HUDEP-2 (cell line): Measurements from ENCODE around the gene NTN1.

ENCODE experiments used
- DNase-seq, 76 experiments: peaks; one replicate each; lab custom pipeline; 2025; ENCODE audit not compliant: unreplicated experiment in 76 of 76; lab: John Stamatoyannopoulos, UW

Gene NTN1

DNA sequence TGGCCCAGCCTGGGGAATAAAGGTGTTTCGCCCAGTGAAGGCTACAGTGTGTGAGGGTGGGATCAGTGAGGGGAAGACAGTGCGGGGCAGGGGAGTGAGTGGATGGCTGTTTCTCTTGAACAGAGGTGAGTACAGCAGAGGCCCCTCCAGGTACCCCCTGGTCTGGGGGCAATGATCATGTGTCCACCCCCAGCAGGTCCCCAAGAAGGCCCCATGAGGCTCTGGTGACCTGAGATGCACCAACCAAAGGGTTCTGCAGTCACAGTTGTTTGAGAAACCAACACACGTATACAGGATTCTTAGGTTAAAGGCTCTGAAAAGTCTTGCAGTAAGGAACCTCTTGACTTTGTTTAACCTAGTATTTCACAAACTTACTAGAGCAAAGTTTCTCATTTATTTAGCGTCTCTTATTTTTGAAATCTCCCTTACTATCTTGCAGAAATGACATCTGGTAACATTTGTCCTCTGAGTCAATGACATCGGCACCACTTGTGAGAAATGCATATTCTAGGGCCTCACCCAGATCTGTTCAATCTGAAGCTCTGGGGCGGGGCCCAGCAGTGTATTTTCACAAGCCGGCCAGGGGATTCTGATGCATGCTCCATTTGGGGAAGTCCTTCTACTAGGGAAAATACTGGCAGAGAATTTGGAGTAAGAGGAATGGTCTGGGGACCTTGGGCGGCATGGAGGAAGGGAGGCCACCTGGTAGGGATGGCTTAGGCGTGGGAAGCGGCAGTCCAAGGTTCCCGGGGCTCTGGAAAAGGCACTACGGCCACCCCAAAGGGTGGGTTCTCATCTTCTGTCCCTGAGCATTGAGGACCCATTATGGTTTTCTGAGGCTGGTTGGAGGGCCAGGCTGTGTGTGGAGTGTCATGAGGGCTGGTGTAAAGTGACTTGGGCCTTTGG, 217.3 kb downstream of the NTN1 start:
- peak in 4 of 76 experiments; percentile 2 to 17 (median 4) for DNase-seq

DNA sequence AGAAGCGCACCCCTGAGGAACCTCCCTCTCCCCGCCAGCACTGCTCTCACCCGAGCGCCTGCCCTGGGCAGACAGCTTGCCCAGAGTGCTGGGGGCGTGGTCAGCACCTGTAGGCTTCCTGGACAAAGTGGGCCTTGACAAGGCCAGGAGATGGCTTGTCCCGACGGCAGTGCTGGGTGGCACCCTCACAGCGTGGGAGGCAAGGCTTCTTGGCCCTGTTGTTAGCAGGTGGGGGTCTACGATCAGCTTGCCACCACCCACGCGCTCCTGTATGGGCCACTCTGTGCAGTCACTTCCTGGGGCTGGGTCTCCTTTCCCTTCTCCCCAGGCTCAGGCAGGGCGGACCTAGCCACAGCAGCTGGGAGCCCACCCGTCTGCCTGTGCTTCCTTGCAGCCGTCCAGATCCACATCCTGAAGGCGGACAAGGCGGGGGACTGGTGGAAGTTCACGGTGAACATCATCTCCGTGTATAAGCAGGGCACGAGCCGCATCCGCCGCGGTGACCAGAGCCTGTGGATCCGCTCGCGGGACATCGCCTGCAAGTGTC, 218.0 kb downstream of the NTN1 start:
- peak in 3 of 76 experiments; percentile 8 to 18 (median 9) for DNase-seq

DNA sequence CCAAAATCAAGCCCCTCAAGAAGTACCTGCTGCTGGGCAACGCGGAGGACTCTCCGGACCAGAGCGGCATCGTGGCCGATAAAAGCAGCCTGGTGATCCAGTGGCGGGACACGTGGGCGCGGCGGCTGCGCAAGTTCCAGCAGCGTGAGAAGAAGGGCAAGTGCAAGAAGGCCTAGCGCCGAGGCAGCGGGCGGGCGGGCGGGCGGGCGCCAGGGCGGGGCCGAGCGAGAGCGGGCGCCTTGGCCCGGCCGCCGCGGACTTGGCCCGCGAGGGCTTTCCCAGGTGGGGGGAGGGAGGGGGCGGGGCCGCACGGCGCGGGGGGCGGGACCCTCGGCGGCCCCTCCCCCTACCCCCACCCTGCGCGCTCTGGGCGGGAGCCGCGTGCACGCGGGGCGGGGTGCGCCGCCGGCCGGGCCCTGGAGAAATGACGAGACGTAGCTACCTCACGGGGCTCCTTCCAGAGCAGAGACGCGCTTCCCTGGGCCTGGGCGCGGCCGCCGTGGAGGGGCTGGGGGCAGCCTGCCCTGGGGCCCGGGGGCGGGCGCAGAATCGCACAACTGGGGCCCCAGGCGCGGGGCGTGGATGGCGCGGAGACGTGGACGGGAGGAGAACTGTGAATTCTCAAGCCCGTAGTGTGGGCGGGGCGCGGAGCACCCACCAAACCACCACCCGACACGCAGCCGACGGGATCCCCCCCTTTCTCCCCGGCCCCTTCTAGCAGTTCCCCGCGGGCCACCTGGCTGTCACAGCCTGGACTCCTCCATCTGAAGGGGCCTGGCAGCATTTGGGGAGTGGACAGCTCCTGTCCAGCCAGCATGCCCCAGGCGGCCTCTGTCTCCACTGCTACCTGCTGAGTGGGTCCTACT, 218.7 kb downstream of the NTN1 start:
- DNase-seq: peak in 71 of 76 experiments; percentile 6 to 84 (median 60)

DNA sequence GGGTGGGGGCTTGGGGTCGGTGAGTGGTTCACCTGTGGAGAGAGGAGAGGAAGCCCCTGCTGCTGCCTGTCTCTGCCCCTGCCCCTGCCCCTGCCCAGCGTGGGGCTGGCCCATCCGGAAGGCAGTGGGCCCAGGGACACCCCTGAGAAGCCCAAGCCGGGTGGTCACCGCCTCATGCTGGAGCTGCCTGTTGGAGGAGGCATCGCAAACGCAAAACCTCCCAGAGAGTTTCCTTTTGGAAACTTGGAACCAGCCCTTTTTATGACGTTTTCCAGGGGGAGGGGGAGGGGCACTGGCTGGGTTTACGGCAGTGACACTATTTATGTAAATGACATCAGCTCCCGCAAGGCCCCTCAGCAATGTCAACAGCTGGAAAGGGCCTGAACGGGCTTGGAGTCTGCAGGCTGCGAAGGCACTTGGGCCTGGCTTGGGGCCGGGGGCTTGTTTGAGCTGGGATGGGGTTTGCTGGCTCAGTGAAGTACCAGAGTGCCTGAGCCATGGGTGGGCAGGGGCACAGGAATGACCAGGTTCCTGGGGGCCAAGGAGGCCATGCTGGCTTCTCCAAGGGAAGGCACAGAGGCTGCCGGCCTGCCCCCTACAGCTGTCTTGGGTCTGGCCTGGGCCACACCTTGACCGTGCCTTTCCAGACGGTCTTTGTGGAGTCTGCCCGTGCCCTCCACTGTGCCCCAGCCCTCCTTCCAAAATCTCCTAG, 219.5 kb downstream of the NTN1 start:
- DNase-seq: no peak

DNA sequence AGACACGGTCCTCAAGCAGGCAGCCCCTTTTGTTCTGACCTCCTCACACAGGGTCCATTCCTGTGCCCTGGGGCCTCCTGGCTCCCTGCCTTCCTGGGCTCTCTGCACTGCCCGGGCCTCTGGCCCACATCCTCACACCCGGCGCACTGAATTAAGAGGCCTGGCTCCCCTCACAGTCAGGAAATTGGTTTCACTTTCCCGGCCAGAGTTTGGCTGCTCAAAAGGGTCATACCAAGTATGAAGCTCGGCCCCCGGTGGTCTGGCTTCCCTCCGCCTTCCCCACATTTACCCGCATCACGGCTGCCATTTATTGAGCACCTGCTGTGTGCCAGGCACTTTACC, 220.0 kb downstream of the NTN1 start:
- DNase-seq: no peak

DNA sequence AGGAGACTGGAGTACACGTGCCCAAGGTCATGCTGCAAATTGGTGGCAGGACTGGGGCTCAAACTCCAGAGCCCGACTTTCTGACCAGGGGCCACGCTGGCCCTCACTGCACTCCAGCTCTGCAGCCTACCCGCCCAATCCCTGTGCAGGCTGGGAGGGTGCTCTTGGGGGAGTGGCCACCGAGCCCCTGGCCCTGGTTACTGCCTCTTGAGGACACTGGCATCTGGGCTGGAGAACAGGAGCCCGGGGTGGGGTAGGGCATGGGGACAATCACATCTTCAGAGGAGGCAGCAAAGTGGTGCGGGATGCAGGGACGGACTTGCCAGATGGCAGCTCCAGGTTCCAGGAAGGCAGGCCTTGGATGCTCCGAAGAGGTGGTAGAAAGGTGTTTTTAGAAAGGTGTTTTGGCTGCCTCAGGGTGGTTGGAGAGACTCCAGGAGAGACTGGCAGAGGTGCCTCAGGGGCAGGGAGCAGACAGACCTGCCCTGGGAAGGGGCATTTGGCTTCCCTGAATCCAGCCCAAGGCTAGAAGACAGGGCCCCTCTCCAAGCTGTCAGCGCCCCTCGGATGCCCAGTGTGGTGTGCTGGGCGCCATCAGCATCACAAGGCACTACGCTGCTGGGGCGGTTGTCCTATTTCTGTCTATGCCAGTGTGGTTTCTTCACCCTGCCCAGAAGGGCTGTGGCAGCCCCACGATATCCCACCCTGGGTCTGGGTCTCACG, 220.6 kb downstream of the NTN1 start:
- DNase-seq: no peak

DNA sequence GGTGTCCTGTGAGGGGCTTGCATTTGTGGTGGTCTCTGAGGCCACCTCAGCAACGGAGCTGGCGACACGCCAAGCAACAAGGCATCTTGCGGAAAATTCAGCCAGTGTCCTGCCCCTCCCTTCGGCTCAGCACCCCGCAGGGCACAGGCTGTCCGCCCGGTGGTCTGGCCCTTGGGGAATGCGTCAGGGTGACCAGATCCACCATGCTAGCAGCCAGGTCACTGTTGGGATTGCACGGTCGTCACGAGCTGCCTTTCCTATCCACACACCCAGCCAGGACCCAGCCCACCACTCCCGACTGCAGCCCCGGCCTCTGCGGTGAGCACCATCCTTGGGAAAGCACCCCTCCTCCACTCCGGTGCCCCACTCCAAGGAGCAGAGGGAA, 221.2 kb downstream of the NTN1 start:
- no peak for DNase-seq

DNA sequence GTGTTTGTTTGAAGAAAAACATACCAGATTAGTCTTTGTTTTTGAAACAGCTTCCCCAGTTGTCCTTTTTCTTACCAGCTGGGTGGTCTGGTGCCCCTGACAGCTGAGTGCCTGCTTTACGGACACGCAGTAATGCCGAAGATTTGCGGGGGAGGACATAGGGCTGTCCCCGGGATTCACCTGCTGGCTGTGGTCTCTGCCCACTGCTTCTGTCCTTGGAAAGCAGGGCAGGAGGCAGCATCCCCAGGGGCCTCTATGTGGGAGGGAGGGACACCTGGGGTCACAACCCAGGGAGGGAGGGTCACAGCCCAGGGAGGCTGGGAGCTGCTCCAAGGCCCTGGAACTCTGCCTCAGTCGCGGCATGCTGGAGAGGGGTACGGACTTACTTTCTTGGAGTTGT, 221.7 kb downstream of the NTN1 start:
- no peak for DNase-seq

DNA sequence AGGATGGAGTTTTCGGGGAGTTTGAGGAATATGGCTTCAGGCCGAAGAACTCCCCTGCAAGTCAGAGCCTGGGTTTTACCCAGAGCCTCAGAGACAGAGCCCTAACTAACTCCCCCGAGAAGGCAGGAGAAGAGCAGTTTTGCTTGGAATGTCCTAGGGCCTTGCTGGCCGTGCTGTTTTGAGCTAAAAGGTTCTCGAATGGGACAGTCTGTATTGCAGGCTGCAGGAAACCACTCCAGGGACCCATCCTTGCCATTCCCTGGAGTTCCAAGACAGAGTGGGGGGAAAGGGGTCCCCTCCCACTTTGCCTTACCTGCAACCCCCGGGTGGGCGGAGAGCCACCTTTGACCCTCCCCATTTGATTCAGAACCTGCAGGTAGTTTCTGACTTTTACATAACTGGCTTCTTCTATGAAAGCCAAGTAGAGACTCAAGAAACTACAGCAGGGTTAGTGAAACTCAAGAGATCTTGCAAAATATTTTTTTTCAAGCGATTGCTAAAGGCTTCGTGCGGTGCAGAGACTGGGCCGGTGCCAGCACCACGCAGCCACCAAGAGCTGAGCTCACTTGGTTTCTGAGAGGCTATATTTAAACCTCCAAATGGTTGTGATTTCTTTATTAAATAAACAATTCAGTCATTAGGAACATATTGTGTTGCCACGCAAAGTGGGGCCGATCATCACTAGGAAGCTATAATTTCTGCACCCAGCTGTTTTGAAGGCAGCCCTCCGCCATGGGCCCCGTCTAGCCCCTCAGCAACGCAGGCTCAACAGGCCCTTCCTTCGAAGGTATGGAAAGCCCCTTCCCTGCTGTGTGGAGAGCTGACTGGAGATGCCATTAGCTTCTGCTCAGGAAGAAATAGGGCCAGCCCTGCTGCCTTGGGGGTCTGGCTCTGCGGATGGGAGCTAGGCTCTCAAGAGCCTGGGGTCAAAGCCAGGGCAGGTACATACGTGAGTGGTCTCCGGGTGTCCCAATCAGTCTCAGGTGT, 223.0 kb downstream of the NTN1 start:
- no peak for DNase-seq

DNA sequence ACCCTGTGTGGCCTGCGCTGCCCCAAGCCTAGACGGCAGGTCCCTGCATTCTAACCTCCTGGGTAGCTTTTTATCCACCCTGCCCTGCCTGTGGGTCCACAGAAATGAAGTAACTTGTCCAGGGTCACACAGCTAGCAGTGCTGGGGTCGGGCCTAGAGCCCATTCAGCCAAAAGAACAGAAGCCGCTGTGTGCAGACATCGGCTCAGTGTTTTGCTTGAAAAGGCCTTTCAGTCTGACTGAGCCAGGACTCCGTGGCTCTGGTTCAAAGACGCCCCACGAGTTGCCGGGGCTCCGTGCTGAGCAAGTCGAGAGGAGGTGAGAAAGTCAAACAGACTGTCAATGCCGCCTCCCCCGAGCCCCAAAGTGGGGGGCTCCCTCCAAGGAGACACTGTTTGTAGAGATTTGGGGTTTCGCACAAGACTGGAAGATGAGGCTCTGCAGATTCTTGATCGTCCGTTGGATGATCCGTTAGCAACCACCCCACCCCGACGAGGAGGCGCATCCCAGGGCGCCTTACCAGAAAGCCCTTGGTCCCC, 226.2 kb downstream of the NTN1 start:
- no peak for DNase-seq

DNA sequence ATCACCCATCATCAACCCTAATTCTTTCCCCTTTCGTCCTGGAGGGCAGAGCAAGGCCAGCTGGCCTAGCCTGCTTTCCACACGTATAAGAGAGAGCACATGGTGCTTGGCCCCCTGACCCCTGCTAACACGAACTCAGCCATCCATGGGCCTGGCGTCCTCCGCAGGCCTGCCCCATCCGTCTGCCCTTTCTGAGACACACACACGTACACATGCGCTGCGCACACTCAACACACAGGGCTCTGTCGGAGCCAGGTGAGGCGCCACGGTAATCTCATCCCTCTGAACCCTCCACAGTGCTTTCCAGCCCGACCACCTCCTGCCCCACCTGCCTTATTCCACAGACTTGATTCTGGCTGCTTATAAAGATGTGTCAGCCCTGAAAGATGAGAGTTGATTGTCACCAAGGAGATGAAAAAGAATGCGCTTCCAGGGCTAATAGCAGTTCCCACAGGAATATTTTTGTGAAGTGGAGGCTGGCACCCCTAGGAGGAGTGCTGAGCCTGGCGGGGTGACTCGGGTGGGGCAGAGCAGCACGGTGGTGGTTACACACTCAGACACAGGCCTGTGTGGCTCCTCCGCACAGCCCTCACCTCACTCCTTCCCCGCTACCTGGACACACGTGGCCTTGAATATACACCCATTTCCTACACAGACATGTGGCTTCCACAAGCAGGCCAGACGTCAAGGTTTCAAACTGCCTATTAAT, 228.1 kb downstream of the NTN1 start:
- no peak for DNase-seq

DNA sequence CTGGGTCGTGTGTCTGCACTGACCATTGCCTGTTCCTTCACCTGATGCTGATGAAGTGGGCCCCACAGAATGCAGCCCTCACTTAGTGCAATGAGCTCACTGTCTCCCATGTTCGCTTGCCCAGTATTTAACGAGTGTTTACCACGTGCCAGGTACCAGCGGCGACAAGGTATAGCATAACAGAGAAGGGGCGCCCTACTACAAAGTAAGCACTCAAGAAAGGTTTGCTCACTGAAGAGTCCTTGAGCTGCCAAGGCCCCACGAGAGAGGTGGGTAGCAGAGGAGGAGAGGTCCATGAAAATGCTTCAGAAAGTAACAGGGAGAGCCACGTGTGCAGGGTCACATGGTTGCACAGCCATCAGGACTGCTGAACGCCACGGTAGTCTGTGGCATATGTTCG, 230.0 kb downstream of the NTN1 start:
- no peak for DNase-seq

DNA sequence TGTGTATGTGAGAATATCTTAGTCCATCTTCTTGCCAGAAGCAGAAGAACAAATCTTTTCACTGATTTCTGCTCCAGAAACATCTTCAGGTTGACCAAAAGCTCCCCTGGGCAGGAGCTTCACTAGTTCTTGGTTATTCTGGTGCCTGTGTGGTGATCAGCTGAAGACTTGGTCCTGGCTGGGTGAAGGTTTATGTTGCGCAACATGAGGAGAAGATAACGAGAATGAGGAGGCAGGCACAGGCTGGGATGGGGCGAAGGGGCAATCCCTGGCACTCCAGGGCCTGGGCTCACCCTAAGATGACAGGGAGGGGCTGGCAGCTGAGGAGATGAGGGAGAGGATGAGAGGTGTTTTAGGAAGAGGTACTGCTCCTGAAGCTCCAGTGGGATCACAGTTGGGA, 232.0 kb downstream of the NTN1 start:
- DNase-seq: no peak

DNA sequence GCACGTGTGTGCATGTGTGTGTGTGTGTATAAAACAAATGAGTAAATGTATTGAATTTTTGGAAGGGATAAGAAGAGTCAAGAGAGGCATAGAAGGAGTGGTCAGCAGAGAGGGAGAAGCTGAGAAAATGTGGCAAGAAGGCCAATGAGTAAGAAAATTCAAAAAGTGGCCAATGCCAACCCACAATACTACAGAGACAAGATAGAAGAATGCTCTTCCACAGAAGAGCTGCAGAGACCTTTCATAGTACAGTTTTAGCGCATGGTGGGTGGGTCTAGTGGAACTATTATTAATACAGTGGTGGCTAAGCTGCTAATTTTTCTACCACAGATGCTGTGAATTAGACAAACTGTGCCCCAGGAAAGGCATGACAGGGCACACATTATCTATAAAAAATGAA, 233.5 kb downstream of the NTN1 start:
- DNase-seq: no peak

DNA sequence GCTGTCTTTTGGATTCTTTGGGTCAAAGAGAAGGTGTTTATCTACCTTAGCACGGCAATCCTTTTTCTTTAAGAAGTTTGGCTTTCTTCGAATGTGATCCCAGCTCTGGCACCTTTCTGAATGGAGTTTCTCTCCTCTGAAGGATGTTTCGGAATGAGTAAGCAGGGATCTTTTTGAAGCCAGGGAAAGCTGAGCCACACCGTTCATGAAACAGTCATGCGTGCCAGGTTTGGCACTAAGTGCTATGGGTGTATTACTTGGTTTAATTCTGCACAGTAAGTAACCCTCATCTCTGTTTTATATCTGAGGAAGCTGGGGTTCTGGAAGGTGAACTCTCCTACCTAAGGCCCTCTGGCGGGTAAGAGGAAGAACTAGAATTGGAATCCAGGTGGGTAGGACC, 234.5 kb downstream of the NTN1 start:
- no peak for DNase-seq

DNA sequence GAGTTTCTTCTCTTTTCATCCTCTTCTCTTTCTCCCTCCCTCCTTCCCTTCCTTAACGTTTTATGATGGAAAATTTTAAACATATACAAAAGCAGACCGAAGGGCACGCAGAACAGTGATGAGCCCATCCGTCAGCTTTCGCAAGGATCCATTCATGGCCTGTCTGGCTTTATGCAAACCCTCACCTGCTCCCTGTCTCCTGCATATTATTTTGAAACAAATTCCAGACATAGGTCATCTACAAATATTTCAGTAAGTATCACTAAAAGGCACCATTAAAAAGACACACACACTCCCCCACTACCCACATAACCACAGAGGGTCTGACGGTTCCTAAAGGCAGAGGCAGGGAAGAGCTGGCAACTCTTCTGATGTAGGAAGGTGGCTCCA, 235.0 kb downstream of the NTN1 start:
- no peak for DNase-seq

DNA sequence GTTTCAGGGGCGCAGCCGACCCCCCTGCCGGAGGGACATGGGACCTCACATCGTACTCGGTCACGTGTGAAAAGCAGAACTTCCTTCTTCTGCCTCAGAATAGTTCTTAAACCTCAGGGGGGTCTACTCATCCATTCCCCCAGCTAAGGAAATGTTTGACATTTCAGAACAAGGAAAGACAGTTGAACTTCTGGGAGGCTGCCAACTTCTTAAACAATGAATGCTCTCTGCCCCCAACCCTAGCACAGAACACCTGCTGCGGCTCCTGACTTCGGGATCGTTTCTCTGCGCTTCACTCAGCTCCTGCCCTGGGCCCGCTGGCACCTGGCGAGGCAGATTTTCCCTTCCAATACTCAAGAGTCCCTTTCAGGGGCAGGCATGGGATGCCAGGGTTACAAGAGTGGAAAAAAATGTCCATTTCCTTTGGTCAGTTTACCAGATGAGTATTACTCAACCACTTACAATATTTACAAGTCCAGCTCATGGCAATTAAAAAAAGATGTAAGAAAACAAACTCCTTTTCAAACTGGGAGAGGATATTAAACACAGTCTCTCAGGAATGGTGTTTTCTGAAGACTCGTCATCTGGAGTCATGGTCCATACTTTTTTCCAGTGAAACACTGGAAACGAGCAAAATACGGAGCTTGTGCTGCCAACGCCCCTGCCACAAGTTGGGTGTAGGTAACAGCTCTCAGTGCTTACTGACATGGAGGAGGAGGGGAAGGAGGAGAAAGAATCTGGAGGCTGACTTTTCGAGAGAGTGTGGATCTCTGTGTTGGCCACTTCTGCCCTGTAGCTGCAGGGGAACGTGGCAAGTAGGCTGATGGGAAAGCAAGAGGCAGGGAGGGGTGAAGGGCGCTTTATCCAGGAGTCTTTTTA, 235.7 kb downstream of the NTN1 start:
- no peak for DNase-seq
